HTR-8/SVneo (cell line): Measurements from ENCODE around the gene BTBD10.

Experiments
- DNase-seq: peaks from one replicate; pipeline ENCODE4 v3.0.0; 2011; ENCODE audit warnings: low spot score, mixed read lengths; ENCODE audit not compliant: insufficient read length
- FAIRE-seq: peaks from 2 replicates; lab custom pipeline; 2011; peaks lifted over from hg19 to GRCh38; lab: Jason Lieb, UNC

Gene BTBD10

GRCh38 chr11:13343067-13343466, 120.0 kb downstream of the BTBD10 start:
- DNase-seq: no peak
- no peak for FAIRE-seq

- no peak for FAIRE-seq
- DNase-seq: no peak
Observed at GRCh38 chr11:13341026-13341425, 122.0 kb downstream of the BTBD10 start.

DNA sequence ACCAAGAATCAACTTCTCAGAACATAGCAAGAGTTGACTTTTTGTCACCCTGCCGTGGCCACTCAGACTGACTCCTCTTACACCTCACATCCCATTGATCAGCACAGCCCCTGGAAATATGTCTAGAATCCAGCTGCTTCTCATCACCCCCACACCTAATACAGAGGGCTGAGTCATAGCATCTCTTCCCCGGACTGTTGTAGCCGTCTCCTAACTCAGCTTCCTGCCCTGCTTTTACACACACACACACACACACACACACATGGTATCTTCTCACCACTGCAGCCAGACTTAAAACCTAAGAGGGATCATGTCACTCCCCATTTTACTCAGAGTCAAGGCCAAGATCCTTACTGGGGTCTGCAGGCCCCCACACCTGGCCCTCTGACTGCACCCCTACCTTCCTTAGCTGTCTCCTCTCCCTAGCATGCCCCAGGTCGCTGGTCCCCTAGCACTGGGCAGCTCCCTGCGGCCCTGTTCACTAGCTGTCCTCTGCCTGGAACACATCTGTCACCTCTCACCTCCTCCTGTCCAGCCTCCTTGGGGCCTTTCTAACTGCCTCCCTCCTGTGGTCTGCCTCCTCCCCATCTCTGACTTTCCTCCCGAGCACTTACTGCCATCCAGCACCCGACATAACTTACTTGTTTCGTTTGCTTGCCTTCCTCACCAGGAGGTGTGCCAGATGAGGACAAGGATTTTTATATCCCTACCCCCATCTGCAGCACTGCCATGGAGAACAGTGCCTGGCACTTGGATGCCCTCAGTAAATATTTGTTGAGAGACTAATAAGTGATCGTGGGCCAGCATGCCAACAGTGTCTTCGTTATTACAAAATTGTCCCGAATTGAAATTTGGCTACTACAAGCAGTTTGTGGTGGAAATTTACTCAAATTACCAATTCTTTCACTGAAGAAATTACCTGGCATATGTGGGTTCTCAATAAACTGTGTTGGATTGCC, 123.5 kb downstream of the BTBD10 start:
- peak; percentile 26 for FAIRE-seq
- DNase-seq: peak; percentile 72

- FAIRE-seq (peak; percentile 44), DNase-seq (peak; percentile 26)
Observed at GRCh38 chr11:13338427-13339069, 124.5 kb downstream of the BTBD10 start.

DNA sequence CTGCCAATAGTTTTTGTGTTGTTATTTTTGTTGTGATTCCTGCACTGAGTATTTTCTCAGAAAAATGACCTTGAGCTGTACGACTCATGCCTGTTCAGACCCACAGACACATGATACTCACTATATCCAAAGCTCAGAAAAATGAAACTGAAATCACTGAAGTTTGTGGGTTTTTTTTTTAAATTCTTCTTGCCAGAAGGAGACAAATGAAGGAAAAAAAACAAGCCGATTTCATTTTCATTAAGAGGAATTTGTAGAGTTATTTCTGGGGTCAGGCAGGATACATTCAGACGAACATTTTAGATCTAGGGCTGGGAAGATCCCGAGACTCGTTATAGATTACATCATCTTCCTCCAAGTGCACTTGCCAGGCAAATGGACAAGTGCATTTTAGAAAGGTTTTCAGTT, 125.0 kb downstream of the BTBD10 start:
- peak; percentile 39 for DNase-seq

More for the DNA sequence above, 125.0 kb downstream of the BTBD10 start:
- no peak for FAIRE-seq
